GM12892 (cell line): Measurements from ENCODE around the gene SPRYD4.
"Not testable (repeated sequence)": the region's sequence is repeated elsewhere in the genome, so short reads cannot be mapped to it uniquely, and the experiment has no call there.

Source experiments
- DNase-seq: peaks from one replicate; pipeline ENCODE4 v3.0.0; 2011; ENCODE audit not compliant: insufficient read length
- FAIRE-seq: peaks from 2 replicates; lab custom pipeline; 2011; peaks lifted over from hg19 to GRCh38; lab: Jason Lieb, UNC
- POLR2A ChIP-seq: IDR thresholded peaks from 2 replicates; pipeline ENCODE4 v1.6.1; 2011; ENCODE audit warnings: low read depth, low read length, control low read depth
- POLR2AphosphoS5 ChIP-seq: IDR thresholded peaks from 2 replicates; pipeline ENCODE4 v1.6.1; 2011; ENCODE audit warnings: low read depth, low read length, control low read depth
- TAF1 ChIP-seq: IDR thresholded peaks from 2 replicates; pipeline ENCODE4 v1.6.1; 2011; ENCODE audit warnings: low read depth, mild to moderate bottlenecking, control low read depth, low read length, borderline replicate concordance

SPRYD4 gene

GRCh38 chr12:56477521-56478225, 9.3 kb downstream of the SPRYD4 start:
- FAIRE-seq = no peak
- no peak for TF ChIP-seq TAF1
- TF ChIP-seq POLR2A = peak; percentile 21; the same call in 1 of the 2 replicates

GRCh38 chr12:56479625-56480024, 11.2 kb downstream of the SPRYD4 start:
- DNase-seq (no peak), FAIRE-seq (no peak)
- no peak for TF ChIP-seq POLR2AphosphoS5
- TF ChIP-seq POLR2A = no peak
- TF ChIP-seq TAF1 = no peak

More at GRCh38 chr12:56477521-56478225, 9.3 kb downstream of the SPRYD4 start:
- no peak for DNase-seq

GRCh38 chr12:56484566-56484965, 16.2 kb downstream of the SPRYD4 start:
- FAIRE-seq (no peak), DNase-seq (no peak)
- TF ChIP-seq POLR2AphosphoS5 (no peak), TAF1 (no peak), POLR2A (no peak)

- FAIRE-seq = no peak
- TF ChIP-seq POLR2AphosphoS5 (no peak), TAF1 (no peak), POLR2A (no peak)
- DNase-seq = no peak
Observed at GRCh38 chr12:56486694-56487093, 18.3 kb downstream of the SPRYD4 start.

GRCh38 chr12:56487448-56488040, 19.2 kb downstream of the SPRYD4 start:
- TF ChIP-seq TAF1 (no peak), POLR2AphosphoS5 (no peak), POLR2A (no peak)
- DNase-seq (peak; percentile 22), FAIRE-seq (no peak)

GRCh38 chr12:56488041-56488955, 19.9 kb downstream of the SPRYD4 start, which contains the start of gene GLS2:
TSS of gene GLS2 (minus strand) at chr12:56488161. CDS start at chr12:56488118, 43 bp downstream.
- TF ChIP-seq POLR2A (no peak), TAF1 (no peak), POLR2AphosphoS5 (no peak)
- DNase-seq (peak; percentile 63), FAIRE-seq (peak; percentile 70)

GRCh38 chr12:56490360-56490759, 22.0 kb downstream of the SPRYD4 start:
- no peak for FAIRE-seq
- no peak for DNase-seq
- TF ChIP-seq POLR2A = no peak
- no peak for TF ChIP-seq POLR2AphosphoS5
- no peak for TF ChIP-seq TAF1

GRCh38 chr12:56493409-56494105, 25.2 kb downstream of the SPRYD4 start:
- not testable (repeated sequence) for DNase-seq, FAIRE-seq

GRCh38 chr12:56494106-56494415, 25.7 kb downstream of the SPRYD4 start:
- DNase-seq, FAIRE-seq: not testable (repeated sequence)

- FAIRE-seq, DNase-seq: not testable (repeated sequence)
Observed at GRCh38 chr12:56494481-56494880, 26.1 kb downstream of the SPRYD4 start.

- not testable (repeated sequence) for FAIRE-seq
Observed at GRCh38 chr12:56496704-56497103, 28.3 kb downstream of the SPRYD4 start.

GRCh38 chr12:56498126-56498902, 29.9 kb downstream of the SPRYD4 start:
- DNase-seq, FAIRE-seq: not testable (repeated sequence)

More at GRCh38 chr12:56496704-56497103, 28.3 kb downstream of the SPRYD4 start:
- DNase-seq = not testable (repeated sequence)

GRCh38 chr12:56499452-56499851, 31.1 kb downstream of the SPRYD4 start:
- not testable (repeated sequence) for FAIRE-seq, DNase-seq

GRCh38 chr12:56499879-56500278, 31.5 kb downstream of the SPRYD4 start:
- not testable (repeated sequence) for FAIRE-seq, DNase-seq
